SH-SY5Y (cell line): ENCODE results near the gene HIP1R.

Experiments used
- GATA2 ChIP-seq: IDR thresholded peaks from 2 replicates; pipeline ENCODE4 v1.6.1; 2011; ENCODE audit warnings: mild to moderate bottlenecking, low read depth, low read length
- GATA3 ChIP-seq: IDR thresholded peaks from 2 replicates; pipeline ENCODE4 v1.6.1; 2011; ENCODE audit warnings: low read depth, mild to moderate bottlenecking, low read length, moderate library complexity

DNA sequence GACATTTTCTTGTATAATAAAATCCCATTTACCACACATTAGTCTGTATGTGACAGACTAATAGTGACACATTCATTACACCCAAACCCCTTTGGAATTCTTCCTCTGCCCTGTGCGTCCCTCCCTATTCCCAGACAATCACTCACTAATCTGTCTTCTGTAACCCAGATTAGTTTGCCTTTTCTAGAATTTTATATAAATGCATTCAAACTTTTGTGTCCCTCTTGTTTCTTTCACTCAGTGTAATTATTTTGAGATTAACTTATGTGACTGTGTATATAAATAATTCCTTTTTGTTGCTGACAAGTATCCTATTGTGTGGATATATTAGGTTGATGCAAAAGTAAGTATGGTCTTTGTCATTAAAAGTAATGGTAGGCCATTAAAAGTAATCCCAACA, 27.6 kb upstream of the HIP1R start:
- no peak for TF ChIP-seq GATA2
- TF ChIP-seq GATA3: no peak
